Omental fat pad (tissue), 4 donors: ENCODE measurements around the gene STEAP3. TPM values are rescaled to one million over a fixed set of nuclear protein-coding genes. Genes with fewer than 3 reads are reported as not detected.

Source experiments
- ATAC-seq: fragments of 150-250 bp; one replicate; pipeline ENCODE4 v1.9.1; 2016; ENCODE audit warnings: mild to moderate bottlenecking, moderate library complexity; ENCODE audit not compliant: low FRiP score
- DNase-seq: peaks from one replicate; pipeline ENCODE4 v3.0.0-alpha.2; 2019; ENCODE audit warnings: low spot score
- CTCF ChIP-seq, 3 donors: fragments of 450-650 bp; IDR thresholded peaks; one replicate each; pipeline ENCODE4 v1.5.1; 2016 to 2017; ENCODE audit warnings: antibody characterized with exemption in 3 of 3, mild to moderate bottlenecking in 3 of 3, moderate library complexity in 2 of 3
- total RNA-seq, 4 donors: library from RNA; depleted of rRNA; stranded (reverse); fragments of >200 nt; gene quantifications; one replicate each; pipeline ENCODE4 v1.1.0, GENCODE V29; 2016

The STEAP3 gene
- total RNA-seq, 4 donors from 2014 or later, result 9.4 to 22.4 (median 16.3) TPM

- TF ChIP-seq CTCF (IDR thresholded peaks at IDR 0.05), result no peak
- ATAC-seq (no peak), DNase-seq (no peak)
Measured at GRCh38 chr2:119230219-119231185, 6.9 kb downstream of the STEAP3 start.

- TF ChIP-seq CTCF (IDR thresholded peaks at IDR 0.05), result no peak
- no peak for DNase-seq
- no peak for ATAC-seq
Measured at GRCh38 chr2:119231975-119232665, 8.5 kb downstream of the STEAP3 start.

DNA sequence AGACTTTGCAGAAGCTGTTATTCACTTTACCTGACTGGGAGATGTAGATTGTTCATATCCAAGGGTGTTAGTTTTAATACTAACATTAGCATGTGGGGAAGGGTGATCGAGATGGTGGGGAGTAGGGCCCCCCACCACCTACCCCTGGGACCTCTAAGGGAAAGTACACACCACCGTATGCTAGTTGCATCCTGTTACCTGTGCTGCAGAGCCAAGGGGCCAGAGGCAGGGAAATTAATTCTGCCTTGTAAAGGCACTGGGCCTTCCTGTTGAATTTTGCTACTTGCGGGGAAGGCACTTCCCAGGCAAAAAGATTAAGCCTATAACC lies 9.0 kb downstream of the STEAP3 start:
- ATAC-seq (no peak), DNase-seq (no peak)
- no peak for TF ChIP-seq CTCF (IDR thresholded peaks at IDR 0.05)

- TF ChIP-seq CTCF (IDR thresholded peaks at IDR 0.05), result no peak
- DNase-seq (no peak), ATAC-seq (no peak)
Measured at GRCh38 chr2:119233326-119234020, 9.8 kb downstream of the STEAP3 start.

DNA sequence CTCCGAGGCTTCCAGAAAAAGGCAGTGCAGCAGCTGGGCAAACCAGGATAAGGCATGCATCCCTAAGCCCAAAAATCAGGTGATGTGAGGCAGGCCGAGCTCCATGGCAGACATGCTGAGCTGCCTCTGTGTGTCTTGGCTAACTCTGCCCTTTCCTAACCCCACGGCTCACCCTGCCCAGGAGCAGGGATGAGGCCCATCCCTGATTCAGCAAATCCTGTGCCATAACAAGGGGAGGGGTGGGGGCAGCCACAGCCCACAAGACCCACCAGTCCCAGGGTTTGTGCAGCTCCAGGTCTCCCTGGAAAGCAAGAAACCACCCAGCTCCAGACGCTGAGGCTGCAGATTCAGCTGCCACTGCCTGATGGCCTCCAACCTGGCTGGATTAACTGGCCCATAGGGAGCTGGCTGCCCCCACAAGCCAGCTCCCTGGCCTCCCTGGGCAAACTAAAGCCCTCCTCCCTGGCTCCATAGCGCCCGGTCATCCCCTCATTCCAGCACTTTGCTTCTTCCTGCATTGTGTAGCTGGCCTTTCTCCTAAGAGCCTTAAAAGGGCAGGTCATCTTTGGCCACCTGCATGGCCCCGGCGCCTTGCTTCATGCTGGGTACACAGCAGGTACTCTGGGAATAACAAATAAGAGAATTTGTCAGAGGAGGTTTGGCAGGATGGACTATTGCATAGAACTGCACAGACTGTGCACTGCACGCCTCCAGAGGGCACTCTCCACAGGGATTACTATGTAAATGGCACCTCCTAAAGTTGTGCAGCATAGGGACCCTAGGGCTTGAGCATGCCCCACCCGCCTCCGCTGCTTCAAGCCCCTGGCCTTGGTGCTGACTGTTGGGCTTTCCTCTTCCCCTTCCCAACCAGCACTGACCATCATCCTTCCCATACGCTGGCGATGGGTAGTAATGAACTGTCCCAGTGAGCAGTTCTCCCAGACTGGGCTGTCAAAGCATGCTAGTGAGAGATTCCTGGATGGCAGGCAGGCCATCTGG lies 10.7 kb downstream of the STEAP3 start:
- no peak for TF ChIP-seq CTCF (IDR thresholded peaks at IDR 0.05)
- DNase-seq (no peak), ATAC-seq (no peak)

DNA sequence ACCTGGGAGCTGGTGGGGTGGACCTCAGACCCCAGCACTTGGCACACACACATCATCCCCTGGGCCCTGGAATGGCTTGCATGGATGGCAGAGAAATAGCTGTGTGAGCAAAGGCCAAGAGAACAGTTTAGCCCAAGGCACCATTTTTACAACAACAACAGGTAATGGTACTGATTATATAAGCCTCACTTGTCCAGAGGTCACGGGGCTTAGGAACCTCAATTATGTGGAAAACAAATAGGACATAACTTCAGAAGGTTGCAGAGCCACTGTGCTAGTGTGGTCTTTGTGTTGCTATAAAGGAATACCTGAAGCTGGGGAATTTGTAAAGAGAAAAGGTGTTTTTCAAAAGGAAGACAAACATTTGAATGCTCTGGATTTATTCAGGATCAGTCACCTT lies 13.2 kb downstream of the STEAP3 start:
- ATAC-seq (no peak), DNase-seq (no peak)
- TF ChIP-seq CTCF (IDR thresholded peaks at IDR 0.05), result no peak
